Nephron (organoid): ENCODE measurements around the gene CDKAL1.

Experiments used
- H3K27ac Mint-ChIP-seq, 3 experiments: 2 replicates each; pipeline ENCODE4 v1.8.0; 2020; ENCODE audit warnings: mixed read lengths in 3 of 3, mild to moderate bottlenecking in 2 of 3, moderate library complexity in 1 of 3
- H3K27me3 Mint-ChIP-seq: 2 replicates; pipeline ENCODE4 v1.8.0; 2021; ENCODE audit warnings: low read depth, mild to moderate bottlenecking, moderate library complexity, mixed read lengths
- H3K36me3 Mint-ChIP-seq: 2 replicates; pipeline ENCODE4 v1.8.0; 2020; ENCODE audit warnings: low read depth, mixed read lengths
- H3K4me1 Mint-ChIP-seq: 2 replicates; pipeline ENCODE4 v1.8.0; 2020; ENCODE audit warnings: mixed read lengths
- H3K4me3 Mint-ChIP-seq, 3 experiments: 2 replicates each; pipeline ENCODE4 v1.8.0; 2020; ENCODE audit warnings: mild to moderate bottlenecking in 3 of 3, mixed read lengths in 3 of 3, moderate library complexity in 2 of 3
- H3K9me3 Mint-ChIP-seq: 2 replicates; pipeline ENCODE4 v1.8.0; 2020; ENCODE audit warnings: mixed read lengths
- CTCF ChIP-seq, 3 experiments: fragments of 200-600 bp; sonication (generic); IDR thresholded peaks; one replicate each; pipeline ENCODE4 v1.5.0; 2021; ENCODE audit warnings: antibody characterized with exemption in 3 of 3; ENCODE audit not compliant: unreplicated experiment in 3 of 3

Gene CDKAL1

GRCh38 chr6:21067521-21067920 is 533.3 kb downstream of the CDKAL1 start:
- Mint-ChIP-seq H3K27me3 (no peaks in the 10 kb centered on the region), H3K9me3 (peaks cover 19% of the 10 kb centered on the region), H3K4me1 (no peaks in the 10 kb centered on the region), H3K36me3 (peaks cover 32% of the 10 kb centered on the region), H3K27ac (no peak overlapping the region), H3K4me3 (no peak overlapping the region)
- TF ChIP-seq CTCF (IDR thresholded peaks at IDR 0.05; ENCODE audit: unreplicated experiment in 3 of 3): no peak

- Mint-ChIP-seq H3K36me3 (peaks cover 48% of the 10 kb centered on the region), H3K9me3 (peaks cover 33% of the 10 kb centered on the region), H3K27ac (no peak overlapping the region), H3K4me3 (no peak overlapping the region), H3K27me3 (no peaks in the 10 kb centered on the region), H3K4me1 (no peaks in the 10 kb centered on the region)
- TF ChIP-seq CTCF (IDR thresholded peaks at IDR 0.05; ENCODE audit: unreplicated experiment in 3 of 3): no peak
These were observed 536.4 kb downstream of the CDKAL1 start for GRCh38 chr6:21070620-21071019.

- no peak overlapping the region for H3K4me3 Mint-ChIP-seq
- peaks cover 35% of the 10 kb centered on the region for H3K9me3 Mint-ChIP-seq
- H3K27ac Mint-ChIP-seq: no peak overlapping the region
- H3K27me3 Mint-ChIP-seq: no peaks in the 10 kb centered on the region
- H3K4me1 Mint-ChIP-seq: no peaks in the 10 kb centered on the region
- TF ChIP-seq CTCF (IDR thresholded peaks at IDR 0.05; ENCODE audit: unreplicated experiment in 3 of 3): no peak
- peaks cover 43% of the 10 kb centered on the region for H3K36me3 Mint-ChIP-seq
These were observed 537.7 kb downstream of the CDKAL1 start for GRCh38 chr6:21071780-21072468.

- Mint-ChIP-seq H3K27me3 (no peaks in the 10 kb centered on the region), H3K4me1 (no peaks in the 10 kb centered on the region), H3K4me3 (no peak overlapping the region), H3K36me3 (peaks cover 39% of the 10 kb centered on the region), H3K27ac (no peak overlapping the region), H3K9me3 (peaks cover 35% of the 10 kb centered on the region)
- no peak for TF ChIP-seq CTCF (IDR thresholded peaks at IDR 0.05; ENCODE audit: unreplicated experiment in 3 of 3)
These were observed 539.1 kb downstream of the CDKAL1 start for GRCh38 chr6:21073318-21073839.

GRCh38 chr6:21074484-21074883 is 540.2 kb downstream of the CDKAL1 start:
- Mint-ChIP-seq H3K27ac (no peak overlapping the region), H3K9me3 (peaks cover 35% of the 10 kb centered on the region), H3K4me3 (no peak overlapping the region), H3K27me3 (no peaks in the 10 kb centered on the region), H3K36me3 (peaks cover 41% of the 10 kb centered on the region), H3K4me1 (no peaks in the 10 kb centered on the region)
- no peak for TF ChIP-seq CTCF (IDR thresholded peaks at IDR 0.05; ENCODE audit: unreplicated experiment in 3 of 3)

GRCh38 chr6:21075986-21076385 is 541.7 kb downstream of the CDKAL1 start:
- Mint-ChIP-seq H3K9me3 (peaks cover 27% of the 10 kb centered on the region), H3K4me3 (no peak overlapping the region), H3K27me3 (no peaks in the 10 kb centered on the region), H3K27ac (no peak overlapping the region), H3K4me1 (no peaks in the 10 kb centered on the region), H3K36me3 (peaks cover 32% of the 10 kb centered on the region)
- no peak for TF ChIP-seq CTCF (IDR thresholded peaks at IDR 0.05; ENCODE audit: unreplicated experiment in 3 of 3)
